Inflammatory macrophage treated with lipopolysaccharide for 1 hour (primary cell): Measurements from ENCODE around the gene MYB.

ENCODE experiments used
- DNase-seq, 2 donors: peaks; one replicate each; pipeline ENCODE4 v3.0.0-alpha.2; 2020 to 2022

MYB gene

DNA sequence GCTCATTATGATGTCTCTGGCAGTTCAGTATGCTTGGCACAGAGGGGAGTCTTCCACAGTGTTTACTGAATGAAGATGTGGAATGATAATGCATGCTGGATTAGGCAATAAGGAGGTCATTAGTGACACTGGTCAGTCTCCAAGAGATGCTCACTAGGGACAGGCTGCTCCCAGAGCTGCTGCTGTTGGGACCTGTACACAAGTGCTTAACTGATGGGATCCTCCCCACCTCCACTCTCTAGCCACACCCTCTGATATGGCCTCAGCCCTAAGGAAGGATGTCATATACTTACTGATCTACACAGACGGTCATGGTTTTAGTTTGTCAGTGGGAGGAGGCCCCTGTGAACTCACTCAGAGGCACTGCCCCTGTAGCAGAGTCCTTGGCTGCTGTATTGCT is 73.4 kb downstream of the MYB start:
- DNase-seq, result no peak

DNA sequence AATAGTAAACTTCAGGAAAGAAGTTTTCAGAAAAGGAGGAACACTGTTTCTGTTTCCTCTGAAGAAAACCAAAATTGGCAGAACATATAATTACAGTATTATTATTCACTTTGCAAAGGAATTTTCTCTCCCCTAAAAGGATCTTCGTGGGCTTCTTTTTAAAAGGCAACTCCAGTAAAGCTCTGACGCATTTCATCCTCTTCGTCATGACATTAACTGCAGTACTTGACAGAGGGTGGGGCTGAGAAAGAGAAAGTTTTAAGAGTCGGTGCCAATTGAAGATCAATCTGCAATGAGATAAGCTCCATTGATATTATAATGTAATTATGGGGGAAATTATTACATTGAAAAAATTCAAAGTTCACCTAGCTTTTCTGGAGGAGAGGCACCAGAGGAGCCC is 75.8 kb downstream of the MYB start:
- no peak for DNase-seq

DNA sequence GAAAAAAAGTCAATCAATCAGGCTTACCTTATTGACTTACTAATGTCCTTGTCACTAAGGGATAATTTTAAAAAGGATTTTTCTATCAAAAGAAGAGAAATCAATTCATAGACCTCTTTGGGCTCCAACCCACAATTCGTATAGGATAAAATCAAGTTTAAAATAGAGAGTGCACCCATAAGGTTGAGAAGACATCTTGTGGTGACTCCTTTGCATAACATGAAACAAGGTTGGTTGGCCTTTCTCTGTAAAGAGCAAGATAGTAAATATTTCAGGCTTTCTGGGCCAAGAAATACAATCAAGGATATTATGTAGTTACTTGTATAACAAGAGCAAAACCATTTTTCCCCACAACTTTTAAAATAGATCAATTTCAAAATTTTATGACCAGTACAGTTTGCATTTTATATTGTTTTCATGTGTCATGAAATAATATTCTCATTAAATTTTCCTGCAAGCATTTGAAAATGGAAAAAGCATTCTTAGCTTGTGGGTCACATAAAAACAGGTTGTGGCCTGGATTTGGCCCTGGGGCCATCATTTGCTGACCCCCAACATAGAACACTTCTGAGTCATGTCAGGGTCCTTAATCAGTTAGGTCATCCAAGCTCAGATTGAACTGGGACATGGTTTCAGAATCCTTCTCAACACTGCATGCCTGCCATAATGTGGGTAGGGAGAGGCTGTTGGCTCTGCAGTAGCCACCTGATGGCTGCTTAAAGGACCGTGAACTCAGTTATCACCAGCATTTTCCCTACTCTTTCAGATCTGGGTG is 76.7 kb downstream of the MYB start:
- DNase-seq, result no peak

DNA sequence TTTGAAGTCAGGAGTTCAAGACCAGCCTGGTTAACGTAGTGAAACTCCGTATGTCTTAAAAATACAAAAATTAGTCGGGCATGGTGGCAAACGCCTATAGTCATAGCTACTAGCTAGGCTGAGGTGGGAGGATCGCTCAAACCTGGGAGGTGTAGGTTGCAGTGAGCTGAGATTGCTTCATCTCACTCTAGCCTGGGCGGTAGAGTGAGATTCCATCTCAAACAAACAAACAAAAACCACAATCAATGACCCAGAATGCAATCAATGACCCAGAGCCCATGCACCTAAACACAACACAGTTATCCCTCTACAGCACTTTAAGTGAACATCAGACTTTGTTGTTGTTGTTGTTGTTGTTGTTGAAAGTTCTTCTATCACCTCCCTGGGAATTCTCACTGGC is 77.9 kb downstream of the MYB start:
- no peak for DNase-seq

DNA sequence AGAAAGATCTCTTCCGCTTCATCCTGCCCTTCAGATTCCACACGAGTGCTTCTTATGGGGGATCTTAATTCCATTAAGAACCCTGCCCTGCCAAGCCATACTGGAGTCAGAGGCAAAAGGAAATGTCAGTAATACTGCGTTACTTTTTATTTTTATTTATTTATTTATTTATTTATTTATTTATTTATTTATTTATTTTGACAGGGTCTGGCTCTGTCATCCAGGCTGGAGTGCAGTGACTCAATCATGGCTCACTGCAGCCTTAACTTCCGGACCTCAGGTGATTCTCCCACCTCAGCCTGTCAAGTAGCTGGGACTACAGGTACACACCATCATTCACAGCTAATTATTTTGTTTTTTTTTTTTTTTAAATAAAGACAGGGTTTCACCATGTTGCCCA is 79.5 kb downstream of the MYB start:
- no peak for DNase-seq

DNA sequence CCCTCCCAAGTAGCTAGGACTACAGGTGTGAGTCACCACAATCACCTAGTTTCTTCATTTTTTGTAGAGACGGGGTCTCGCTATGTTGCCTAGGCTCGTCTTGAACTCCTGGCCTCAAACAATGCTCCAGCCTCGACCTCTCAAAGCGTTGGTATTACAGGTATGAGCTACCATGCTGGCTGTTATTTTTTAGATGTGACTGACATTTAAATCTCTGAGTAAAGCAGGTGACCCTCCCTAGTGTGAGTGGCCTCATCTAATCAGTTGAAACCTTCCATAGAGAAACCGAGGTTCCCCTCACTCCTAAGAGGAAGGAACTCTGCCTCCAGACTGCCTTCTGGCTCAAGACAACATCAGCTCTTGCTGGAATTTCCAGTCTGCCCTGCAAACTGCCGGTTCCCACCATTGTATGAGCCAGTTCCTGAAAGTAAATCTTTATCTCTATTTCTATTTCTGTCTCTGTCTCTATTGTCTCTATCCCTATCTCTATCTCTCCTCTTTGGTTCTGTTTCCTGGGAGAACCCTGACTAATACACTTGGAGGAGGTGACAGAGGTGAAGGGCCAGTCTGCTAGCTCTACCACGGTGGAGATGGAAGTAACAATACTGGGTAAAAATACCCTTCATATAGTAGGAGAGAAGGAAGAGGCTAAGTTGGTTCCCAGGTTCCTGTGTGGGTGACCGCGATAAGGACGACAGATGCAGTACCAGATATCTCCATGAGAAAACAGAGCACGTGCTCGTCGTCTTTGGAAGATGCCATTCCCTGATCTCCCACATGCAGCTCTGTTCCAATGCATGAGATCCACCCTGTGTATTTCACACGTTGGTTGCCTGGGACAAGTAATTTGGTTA is 81.0 kb downstream of the MYB start:
- peak; percentile 78 to 84 for DNase-seq

DNA sequence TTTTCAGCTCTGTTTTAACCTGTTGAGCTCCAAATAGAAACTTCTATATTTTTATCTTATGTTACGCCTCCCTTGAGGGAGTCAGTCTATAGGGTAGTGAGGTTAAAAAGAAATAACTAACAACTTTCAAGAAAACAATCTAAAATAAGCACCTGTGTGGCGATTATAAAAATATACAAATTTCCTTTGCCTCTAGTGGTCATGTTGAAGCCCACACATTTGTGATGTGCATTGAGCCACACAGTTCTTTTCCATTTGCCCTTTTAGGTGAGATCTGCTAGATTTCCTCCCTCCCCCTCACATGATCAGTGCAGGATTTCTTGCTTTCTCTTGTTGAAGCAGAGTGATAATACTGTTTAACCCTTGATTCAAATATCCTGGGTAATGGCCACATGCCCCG is 84.2 kb downstream of the MYB start:
- no peak for DNase-seq

DNA sequence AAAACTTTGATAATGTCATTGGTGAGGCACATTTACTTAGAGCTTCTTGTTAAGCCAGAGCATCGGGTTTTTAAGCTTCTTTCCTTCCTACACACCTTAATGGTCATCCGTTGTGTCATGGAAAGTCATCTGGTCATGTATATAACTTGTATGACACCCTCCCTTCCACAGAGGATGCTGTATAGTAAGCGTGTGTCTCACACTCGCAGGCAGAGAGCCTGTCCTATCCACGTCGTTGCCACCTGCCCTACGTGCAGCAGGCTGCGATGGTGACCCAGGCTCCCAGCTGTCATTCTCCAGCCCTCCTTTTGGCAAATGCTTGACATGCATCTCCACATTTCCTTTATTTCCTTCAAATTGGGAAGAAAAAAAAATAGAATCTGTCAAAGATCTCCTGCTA is 85.6 kb downstream of the MYB start:
- no peak for DNase-seq

DNA sequence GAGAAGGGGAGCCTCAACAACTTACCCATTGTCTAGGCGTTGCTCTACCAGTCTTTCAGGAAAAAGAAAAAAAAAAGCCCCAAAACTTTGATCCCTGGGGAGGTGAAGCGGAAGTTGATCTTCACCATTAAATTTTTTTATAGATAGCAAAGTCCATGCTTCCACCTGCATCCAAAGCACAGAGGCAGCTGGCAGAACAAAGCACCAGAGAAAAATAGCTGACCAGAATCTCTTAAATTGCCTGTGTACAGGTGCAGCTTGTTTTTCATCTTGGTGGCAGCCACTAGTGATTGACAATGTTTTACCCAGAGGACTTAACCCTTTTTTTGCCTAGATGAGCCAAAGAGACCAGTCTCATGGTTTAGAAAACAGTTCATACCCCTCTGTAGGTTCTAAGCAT is 86.0 kb downstream of the MYB start:
- DNase-seq, result no peak

DNA sequence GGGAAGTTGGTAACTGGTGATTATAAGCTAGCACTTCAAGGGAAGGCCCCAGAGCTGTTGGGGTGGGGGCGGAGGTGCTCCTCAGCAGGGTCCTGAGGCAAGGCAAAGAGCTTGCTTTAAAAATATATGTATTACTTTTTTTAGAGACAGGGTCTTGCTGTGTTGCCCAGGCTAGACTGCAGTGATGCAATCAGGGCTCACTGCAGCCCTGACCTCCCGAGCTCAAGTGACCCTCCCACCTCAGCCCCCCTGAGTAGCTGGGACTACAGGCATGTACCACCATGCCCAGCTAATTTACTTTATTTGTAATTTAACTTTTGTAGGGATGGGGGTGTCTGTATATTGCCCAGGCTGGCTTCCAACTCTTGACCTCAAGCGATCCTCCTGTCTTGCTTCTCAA is 87.2 kb downstream of the MYB start:
- no peak for DNase-seq

DNA sequence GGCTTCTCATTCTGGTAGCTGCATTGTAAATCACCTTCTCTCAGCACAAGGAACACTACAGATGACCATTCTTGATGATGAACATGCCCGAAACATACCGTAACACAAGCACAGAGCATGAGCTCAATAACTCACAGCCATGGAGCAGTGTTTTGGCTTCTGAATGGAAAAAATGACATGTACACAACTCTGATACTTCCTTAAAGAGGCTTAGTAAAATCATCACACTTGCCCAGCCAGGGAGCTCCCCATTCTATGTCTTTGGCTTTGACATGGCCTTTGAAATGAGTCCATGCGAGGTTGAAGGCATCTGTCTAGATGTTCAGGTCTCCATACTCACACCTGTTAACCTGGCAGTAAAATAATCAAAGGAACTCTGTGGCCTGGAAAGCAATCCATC is 87.6 kb downstream of the MYB start:
- no peak for DNase-seq
